Dendritic cell treated with granulocyte-macrophage colony-stimulating factor and Interleukin-4, amounts not matched to agents 40 ng/mL and 50 ng/mL, for 4 days (primary cell): ENCODE results near the gene MGA.
A peak's percentile ranks its signal among the peaks of the same experiment; 100 is the strongest.

Experiments used
- H3K27ac Mint-ChIP-seq: one replicate; pipeline ENCODE4 v1.8.0; 2022; ENCODE audit warnings: mild to moderate bottlenecking, mixed read lengths
- H3K27me3 Mint-ChIP-seq: one replicate; pipeline ENCODE4 v1.8.0; 2022; ENCODE audit warnings: mild to moderate bottlenecking, mixed read lengths
- H3K36me3 Mint-ChIP-seq: one replicate; pipeline ENCODE4 v1.8.0; 2022; ENCODE audit warnings: low read depth, mixed read lengths
- H3K4me1 Mint-ChIP-seq: one replicate; pipeline ENCODE4 v1.8.0; 2022; ENCODE audit warnings: low read depth, mixed read lengths
- H3K4me3 Mint-ChIP-seq: one replicate; pipeline ENCODE4 v1.8.0; 2022; ENCODE audit warnings: mild to moderate bottlenecking, moderate library complexity, mixed read lengths
- H3K9me3 Mint-ChIP-seq: one replicate; pipeline ENCODE4 v1.8.0; 2022; ENCODE audit warnings: mixed read lengths
- intact Hi-C: fragments of 100-400 bp; cut with micrococcal nuclease; formaldehyde crosslinking; loops from one replicate; pipeline ENCODE4 v1.15.0; 2022

MGA gene

GRCh38 chr15:41773729-41774061, 113.5 kb downstream of the MGA start:
- Mint-ChIP-seq H3K27ac (peak overlapping the region; percentile 86), H3K27me3 (no peaks in the 10 kb centered on the region), H3K9me3 (no peaks in the 10 kb centered on the region), H3K36me3 (peaks cover 34% of the 10 kb centered on the region), H3K4me3 (peak overlapping the region; percentile 98), H3K4me1 (peaks cover 53% of the 10 kb centered on the region)
- intact Hi-C loops, result loop anchor here (1.0 to 10.0 kb wide), 3 partner anchors 54 to 199 kb away; partner anchors contain the start of gene EHD4

DNA sequence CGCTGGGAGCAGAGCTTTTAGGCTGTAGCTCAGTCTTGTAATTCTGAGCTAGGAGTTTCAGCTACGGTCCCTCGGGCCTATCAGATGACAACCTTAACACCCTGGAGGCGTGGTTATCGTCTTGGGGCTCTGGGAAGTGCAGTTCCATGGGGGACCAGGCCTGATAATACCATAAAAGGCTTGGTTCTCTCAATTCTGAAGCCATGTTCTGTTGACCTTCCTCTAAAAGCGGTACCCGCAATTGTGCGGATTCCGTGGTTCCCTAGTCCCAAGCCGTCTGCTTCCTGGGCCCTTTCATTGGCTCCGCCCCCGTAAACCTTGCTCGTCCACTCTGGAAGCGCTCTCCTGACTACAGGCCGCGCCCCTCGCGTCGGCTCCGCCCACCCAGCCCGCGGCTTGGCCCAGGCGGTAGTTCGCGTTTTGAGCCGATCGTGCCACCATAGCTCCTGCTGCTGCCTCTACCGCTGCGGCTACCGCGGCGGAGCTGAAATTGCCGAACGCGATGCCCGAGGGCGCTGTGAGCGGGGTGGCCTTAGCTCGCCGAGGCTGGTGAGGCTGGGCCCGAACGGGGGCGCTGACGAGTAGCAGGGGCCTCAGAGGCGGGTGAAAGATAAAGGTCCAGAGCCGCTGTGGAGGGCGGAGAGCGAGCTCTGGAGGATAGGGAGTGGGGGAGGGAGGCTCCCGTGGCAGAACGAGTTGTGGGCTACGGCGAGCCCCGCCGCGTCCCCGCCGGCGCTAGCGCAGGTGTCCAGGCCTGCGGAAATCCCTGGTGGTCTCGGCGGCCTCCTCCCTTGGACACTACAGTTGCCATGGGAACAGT, 114.1 kb downstream of the MGA start, which contains the start of gene MAPKBP1:
Gene MAPKBP1, plus strand, starts transcription at position 423 of the 820 bp plus-strand sequence. CDS start 792 bp downstream, outside the sequence.
- H3K9me3 Mint-ChIP-seq, result no peaks in the 10 kb centered on the region
- H3K27me3 Mint-ChIP-seq, result no peaks in the 10 kb centered on the region
- intact Hi-C loops, result loop anchor here (1.0 to 10.0 kb wide), 3 partner anchors 53 to 198 kb away; partner anchors contain the start of gene EHD4
- H3K27ac Mint-ChIP-seq, result peak within 1 kb of the TSS; percentile 86
- H3K36me3 Mint-ChIP-seq, result peaks cover 34% of the 10 kb centered on the region
- H3K4me1 Mint-ChIP-seq, result peaks cover 53% of the 10 kb centered on the region
- H3K4me3 Mint-ChIP-seq, result peak within 1 kb of the TSS; percentile 98

DNA sequence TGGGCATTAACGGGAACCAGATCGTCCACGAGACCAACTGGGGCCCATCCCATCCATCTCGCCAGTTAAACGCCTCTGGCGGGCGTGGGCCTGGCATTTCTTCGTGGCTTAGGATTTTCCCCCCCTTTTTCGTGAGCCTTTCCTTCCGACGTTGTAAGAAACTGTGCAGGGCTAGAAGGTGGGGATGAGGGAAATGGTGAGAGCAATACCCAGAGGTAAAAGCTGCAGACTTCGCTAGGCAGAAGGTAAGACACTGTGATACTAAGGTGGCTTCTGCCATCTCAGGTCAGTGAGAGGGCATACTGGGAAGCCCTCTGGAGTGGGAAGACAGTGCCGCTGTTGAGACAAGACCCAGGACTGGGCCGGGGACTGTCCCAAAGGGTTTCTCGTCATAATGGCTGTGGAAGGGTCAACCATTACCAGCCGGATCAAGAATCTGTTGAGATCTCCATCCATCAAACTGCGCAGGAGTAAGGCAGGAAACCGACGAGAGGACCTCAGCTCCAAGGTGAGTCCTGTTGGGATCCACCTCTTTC, 114.7 kb downstream of the MGA start:
- no peaks in the 10 kb centered on the region for H3K27me3 Mint-ChIP-seq
- intact Hi-C loops, result loop anchor here (1.0 to 10.0 kb wide), 3 partner anchors 52 to 197 kb away; partner anchors contain the start of gene EHD4
- peaks cover 60% of the 10 kb centered on the region for H3K4me1 Mint-ChIP-seq

GRCh38 chr15:41775651-41776050, 115.4 kb downstream of the MGA start:
- intact Hi-C loops, result loop anchor here (10.0 kb wide), 1 partner anchor 129 kb away; no protein-coding TSS in a partner anchor
- Mint-ChIP-seq H3K27me3 (no peaks in the 10 kb centered on the region), H3K27ac (peak overlapping the region; percentile 86), H3K4me1 (peaks cover 62% of the 10 kb centered on the region), H3K4me3 (peak overlapping the region; percentile 98), H3K36me3 (peaks cover 34% of the 10 kb centered on the region), H3K9me3 (no peaks in the 10 kb centered on the region)

More for the DNA sequence above, 114.7 kb downstream of the MGA start:
- Mint-ChIP-seq H3K27ac (peak overlapping the region; percentile 86), H3K4me3 (peak overlapping the region; percentile 98), H3K36me3 (peaks cover 36% of the 10 kb centered on the region), H3K9me3 (no peaks in the 10 kb centered on the region)

DNA sequence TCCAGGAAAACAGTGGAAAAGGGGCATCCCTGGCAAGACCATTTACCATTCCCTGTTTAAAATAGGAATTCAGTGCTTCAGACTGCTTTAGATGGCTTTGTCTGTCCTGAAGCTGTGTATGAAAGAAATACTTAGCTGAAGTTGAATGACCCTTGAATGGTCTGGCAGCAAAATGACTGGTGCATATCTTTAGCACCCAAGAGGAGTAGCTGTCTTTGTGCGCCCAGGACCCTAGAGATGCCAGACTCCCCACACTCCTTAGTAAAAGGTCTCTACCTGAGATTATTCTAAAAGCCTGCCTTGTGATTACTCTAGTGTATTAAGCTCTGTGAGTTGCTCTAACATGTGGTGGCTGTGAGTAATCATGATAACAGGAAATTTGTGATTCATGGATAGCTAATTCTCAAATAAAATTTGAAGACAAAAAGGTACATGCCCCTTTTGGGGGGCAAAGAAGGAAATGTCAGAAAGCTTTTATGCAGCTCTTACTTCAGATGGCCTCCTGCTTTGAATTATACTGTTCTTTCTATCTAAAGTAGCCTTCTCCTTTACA, 117.3 kb downstream of the MGA start:
- H3K9me3 Mint-ChIP-seq, result no peaks in the 10 kb centered on the region
- no peak overlapping the region for H3K4me3 Mint-ChIP-seq
- intact Hi-C loops, result loop anchor here (10.0 kb wide), 1 partner anchor 127 kb away; no protein-coding TSS in a partner anchor
- peaks cover 62% of the 10 kb centered on the region for H3K4me1 Mint-ChIP-seq
- no peaks in the 10 kb centered on the region for H3K27me3 Mint-ChIP-seq
- H3K27ac Mint-ChIP-seq, result no peak overlapping the region
- H3K36me3 Mint-ChIP-seq, result peaks cover 39% of the 10 kb centered on the region

DNA sequence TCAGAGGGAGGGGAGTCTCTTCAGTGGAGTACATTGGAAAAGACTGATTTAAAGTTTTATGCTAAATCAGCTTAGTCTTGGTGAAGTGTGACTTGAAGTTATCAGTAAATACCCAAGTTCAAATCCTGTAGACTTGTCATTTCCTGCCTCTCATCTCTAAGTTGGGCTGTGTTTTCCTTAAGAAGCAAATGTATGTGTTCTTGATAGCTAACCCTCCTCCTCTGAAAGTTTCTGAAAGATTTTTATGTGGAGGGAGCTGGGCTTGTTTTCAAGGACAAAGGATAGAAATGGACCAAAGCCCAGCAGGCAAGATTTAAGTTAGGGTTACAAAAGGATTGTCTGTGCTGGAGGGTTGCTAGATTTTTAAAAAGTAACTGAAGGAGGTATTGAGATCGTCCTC, 118.3 kb downstream of the MGA start:
- H3K27me3 Mint-ChIP-seq, result no peaks in the 10 kb centered on the region
- intact Hi-C loops, result loop anchor here (10.0 kb wide), 1 partner anchor 126 kb away; no protein-coding TSS in a partner anchor

GRCh38 chr15:41779662-41780157, 119.5 kb downstream of the MGA start:
- peaks cover 46% of the 10 kb centered on the region for H3K4me1 Mint-ChIP-seq
- H3K27ac Mint-ChIP-seq, result peak overlapping the region; percentile 3
- intact Hi-C loops, result loop anchor here (10.0 kb wide), 1 partner anchor 125 kb away; no protein-coding TSS in a partner anchor
- H3K36me3 Mint-ChIP-seq, result peaks cover 43% of the 10 kb centered on the region
- H3K9me3 Mint-ChIP-seq, result no peaks in the 10 kb centered on the region
- no peaks in the 10 kb centered on the region for H3K27me3 Mint-ChIP-seq
- no peak overlapping the region for H3K4me3 Mint-ChIP-seq

More for the DNA sequence above, 118.3 kb downstream of the MGA start:
- H3K4me1 Mint-ChIP-seq, result peaks cover 55% of the 10 kb centered on the region
- H3K27ac Mint-ChIP-seq, result no peak overlapping the region
- H3K9me3 Mint-ChIP-seq, result no peaks in the 10 kb centered on the region
- no peak overlapping the region for H3K4me3 Mint-ChIP-seq
- peaks cover 49% of the 10 kb centered on the region for H3K36me3 Mint-ChIP-seq

- H3K36me3 Mint-ChIP-seq, result peaks cover 40% of the 10 kb centered on the region
Measured at GRCh38 chr15:41780266-41780665, 120.1 kb downstream of the MGA start.

DNA sequence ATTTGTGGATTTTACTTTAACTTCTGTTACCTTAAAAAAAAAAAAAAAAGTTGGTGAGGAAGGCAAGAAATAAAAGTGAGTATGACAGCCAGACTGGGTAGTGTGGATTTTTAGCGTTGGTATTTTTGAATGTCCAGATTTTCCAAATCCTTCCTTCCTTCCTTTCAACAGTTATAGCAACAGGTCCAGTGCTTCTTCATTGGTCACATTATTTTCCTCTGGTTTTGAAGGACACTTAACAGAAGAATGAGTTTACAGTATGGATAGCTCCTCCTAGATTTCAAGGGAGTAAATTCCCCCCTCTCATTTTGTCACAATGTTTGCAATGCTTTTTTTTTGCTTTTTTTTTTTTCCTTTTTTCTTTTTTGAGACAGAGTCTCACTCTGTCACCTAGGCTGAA, 120.5 kb downstream of the MGA start:
- peaks cover 36% of the 10 kb centered on the region for H3K4me1 Mint-ChIP-seq
- H3K27ac Mint-ChIP-seq, result no peak overlapping the region
- intact Hi-C loops, result no loop called here
- H3K9me3 Mint-ChIP-seq, result no peaks in the 10 kb centered on the region
- no peaks in the 10 kb centered on the region for H3K27me3 Mint-ChIP-seq
- H3K36me3 Mint-ChIP-seq, result peaks cover 40% of the 10 kb centered on the region
- no peak overlapping the region for H3K4me3 Mint-ChIP-seq

More at GRCh38 chr15:41780266-41780665, 120.1 kb downstream of the MGA start:
- Mint-ChIP-seq H3K4me1 (peaks cover 41% of the 10 kb centered on the region), H3K27ac (peak overlapping the region; percentile 3), H3K9me3 (no peaks in the 10 kb centered on the region), H3K27me3 (no peaks in the 10 kb centered on the region), H3K4me3 (no peak overlapping the region)
- intact Hi-C loops, result no loop called here

GRCh38 chr15:41782371-41783282, 122.4 kb downstream of the MGA start:
- intact Hi-C loops, result no loop called here
- Mint-ChIP-seq H3K9me3 (no peaks in the 10 kb centered on the region), H3K4me1 (peaks cover 17% of the 10 kb centered on the region), H3K27ac (no peak overlapping the region), H3K4me3 (no peak overlapping the region), H3K36me3 (peaks cover 40% of the 10 kb centered on the region), H3K27me3 (no peaks in the 10 kb centered on the region)

DNA sequence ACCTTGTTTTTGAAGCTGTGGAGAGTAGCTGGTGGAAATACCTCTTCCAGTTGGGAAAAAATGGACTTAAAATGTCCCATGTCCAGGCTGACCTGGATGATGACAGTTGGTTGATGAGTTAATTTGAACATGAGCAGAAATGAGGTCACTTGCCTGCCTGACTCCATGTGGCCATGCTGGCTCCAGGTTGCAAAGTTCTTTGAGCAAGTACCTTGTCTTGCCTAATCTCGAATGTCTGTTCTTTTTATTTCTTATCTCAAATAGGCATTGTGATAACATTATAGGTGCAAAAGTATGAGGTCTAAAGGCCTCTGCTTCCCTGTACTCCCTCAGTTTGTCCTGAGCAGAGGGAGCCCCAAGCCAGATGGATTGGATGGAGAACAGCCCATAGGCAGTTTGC, 123.1 kb downstream of the MGA start:
- Mint-ChIP-seq H3K36me3 (peaks cover 40% of the 10 kb centered on the region), H3K4me1 (peaks cover 14% of the 10 kb centered on the region), H3K9me3 (no peaks in the 10 kb centered on the region), H3K4me3 (no peak overlapping the region), H3K27me3 (no peaks in the 10 kb centered on the region), H3K27ac (no peak overlapping the region)
- intact Hi-C loops, result no loop called here

- H3K27me3 Mint-ChIP-seq, result no peaks in the 10 kb centered on the region
- H3K4me1 Mint-ChIP-seq, result peaks cover 30% of the 10 kb centered on the region
- H3K9me3 Mint-ChIP-seq, result no peaks in the 10 kb centered on the region
- peaks cover 11% of the 10 kb centered on the region for H3K36me3 Mint-ChIP-seq
- intact Hi-C loops, result no loop called here
- H3K27ac Mint-ChIP-seq, result no peak overlapping the region
- no peak overlapping the region for H3K4me3 Mint-ChIP-seq
Measured at GRCh38 chr15:41788262-41788661, 128.1 kb downstream of the MGA start.

- peaks cover 30% of the 10 kb centered on the region for H3K4me1 Mint-ChIP-seq
- H3K27ac Mint-ChIP-seq, result no peak overlapping the region
- peaks cover 9% of the 10 kb centered on the region for H3K36me3 Mint-ChIP-seq
- intact Hi-C loops, result no loop called here
- H3K9me3 Mint-ChIP-seq, result no peaks in the 10 kb centered on the region
- H3K27me3 Mint-ChIP-seq, result no peaks in the 10 kb centered on the region
- H3K4me3 Mint-ChIP-seq, result no peak overlapping the region
Measured at GRCh38 chr15:41789236-41789635, 129.0 kb downstream of the MGA start.
